ENCODE measurements around the gene ZNF778.
A peak's percentile ranks its signal among the peaks of the same experiment; 100 is the strongest.
"Not testable (repeated sequence)": the region's sequence is repeated elsewhere in the genome, so short reads cannot be mapped to it uniquely, and the experiment has no call there.

The ZNF778 gene

DNA sequence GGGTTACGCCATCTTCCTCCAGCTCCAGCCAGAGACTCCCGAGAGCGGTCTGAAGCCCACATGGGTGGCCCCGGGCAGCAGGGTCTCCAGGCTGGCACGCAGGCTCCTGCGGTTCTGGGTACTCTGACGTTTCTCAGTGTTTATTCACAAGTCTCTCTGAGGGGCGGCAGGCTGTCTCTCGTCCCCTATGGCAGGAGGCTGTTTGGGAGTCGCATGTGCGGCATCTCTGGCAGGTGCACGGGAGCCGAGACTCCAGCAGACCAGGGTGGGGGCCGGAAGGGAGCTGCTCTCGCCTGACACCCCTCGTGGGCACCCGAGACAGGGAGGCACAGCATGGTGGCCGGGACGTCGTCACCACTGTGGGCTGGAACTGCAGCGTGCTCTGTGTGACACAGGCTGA is 48.1 kb downstream of the ZNF778 start:
- TF ChIP-seq, protein P1, sequence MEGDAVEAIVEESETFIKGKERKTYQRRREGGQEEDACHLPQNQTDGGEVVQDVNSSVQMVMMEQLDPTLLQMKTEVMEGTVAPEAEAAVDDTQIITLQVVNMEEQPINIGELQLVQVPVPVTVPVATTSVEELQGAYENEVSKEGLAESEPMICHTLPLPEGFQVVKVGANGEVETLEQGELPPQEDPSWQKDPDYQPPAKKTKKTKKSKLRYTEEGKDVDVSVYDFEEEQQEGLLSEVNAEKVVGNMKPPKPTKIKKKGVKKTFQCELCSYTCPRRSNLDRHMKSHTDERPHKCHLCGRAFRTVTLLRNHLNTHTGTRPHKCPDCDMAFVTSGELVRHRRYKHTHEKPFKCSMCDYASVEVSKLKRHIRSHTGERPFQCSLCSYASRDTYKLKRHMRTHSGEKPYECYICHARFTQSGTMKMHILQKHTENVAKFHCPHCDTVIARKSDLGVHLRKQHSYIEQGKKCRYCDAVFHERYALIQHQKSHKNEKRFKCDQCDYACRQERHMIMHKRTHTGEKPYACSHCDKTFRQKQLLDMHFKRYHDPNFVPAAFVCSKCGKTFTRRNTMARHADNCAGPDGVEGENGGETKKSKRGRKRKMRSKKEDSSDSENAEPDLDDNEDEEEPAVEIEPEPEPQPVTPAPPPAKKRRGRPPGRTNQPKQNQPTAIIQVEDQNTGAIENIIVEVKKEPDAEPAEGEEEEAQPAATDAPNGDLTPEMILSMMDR (IDR thresholded peaks at IDR 0.05; ENCODE audit: low read depth, low read length) = no peak
- no peak for DNase-seq (ENCODE audit: low read depth in 2 of 2)
- H3K4me3 ChIP-seq (replicated peaks in 1 of 2; ENCODE audit: low read depth in 2 of 2, low read length in 2 of 2) = no peak overlapping the region

DNA sequence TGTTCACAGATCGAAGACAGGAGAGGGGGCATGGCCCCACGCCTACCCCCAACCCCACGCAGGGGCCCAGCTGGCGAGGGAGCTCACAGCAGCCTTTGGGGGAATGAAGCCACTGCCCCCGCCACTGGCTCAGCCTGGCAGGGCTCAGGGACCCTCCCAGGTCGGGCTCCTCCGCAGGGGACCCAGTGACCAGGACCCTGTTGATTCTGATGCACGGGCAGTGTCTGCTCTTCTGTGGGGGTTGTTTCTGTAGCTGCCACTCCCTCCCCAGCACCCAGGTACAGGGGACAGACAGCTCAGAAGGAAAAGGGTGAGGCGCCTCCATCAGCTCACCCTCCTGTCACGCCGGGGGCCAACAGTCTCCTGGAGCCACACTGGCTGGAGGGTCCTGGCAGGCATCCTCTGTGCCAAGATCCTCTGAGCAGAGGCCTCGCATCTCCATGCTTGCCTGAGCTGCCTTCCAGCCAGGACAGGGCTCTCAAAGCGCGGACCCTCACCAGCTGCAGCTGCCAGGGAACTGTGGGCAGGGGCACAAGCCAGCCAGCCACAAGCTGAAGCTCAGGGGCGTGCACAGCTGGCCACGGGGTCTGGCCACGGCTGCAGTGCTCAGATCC is 49.1 kb downstream of the ZNF778 start:
- TF ChIP-seq, protein P1 (IDR thresholded peaks at IDR 0.05; ENCODE audit: low read depth, low read length) = no peak
- no peak overlapping the region for H3K4me3 ChIP-seq (replicated peaks in 1 of 2; ENCODE audit: low read depth in 2 of 2, low read length in 2 of 2)
- no peak for DNase-seq (ENCODE audit: low read depth in 2 of 2)

DNA sequence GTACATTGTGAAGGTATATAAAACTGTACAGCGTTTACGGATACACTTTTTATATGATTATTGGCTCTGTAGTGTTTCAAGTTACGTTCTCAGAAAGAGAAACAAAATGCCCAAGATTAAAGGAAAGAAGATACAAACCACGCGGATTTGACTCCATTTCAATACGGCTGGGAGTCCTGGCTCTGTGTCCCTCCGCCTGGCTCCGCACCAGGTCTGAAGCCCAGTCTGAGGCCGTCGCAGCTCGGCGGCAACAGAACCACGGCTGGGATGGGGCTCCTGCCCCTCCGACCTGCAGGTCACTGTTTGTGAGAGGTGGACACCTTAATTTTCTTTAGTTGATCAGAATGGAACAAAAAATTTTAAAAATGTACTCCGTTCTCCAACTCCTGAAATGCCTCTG is 50.2 kb downstream of the ZNF778 start:
- not testable (repeated sequence) for DNase-seq (ENCODE audit: low read depth in 2 of 2); H3K4me3 ChIP-seq (replicated peaks in 1 of 2; ENCODE audit: low read depth in 2 of 2, low read length in 2 of 2)

DNA sequence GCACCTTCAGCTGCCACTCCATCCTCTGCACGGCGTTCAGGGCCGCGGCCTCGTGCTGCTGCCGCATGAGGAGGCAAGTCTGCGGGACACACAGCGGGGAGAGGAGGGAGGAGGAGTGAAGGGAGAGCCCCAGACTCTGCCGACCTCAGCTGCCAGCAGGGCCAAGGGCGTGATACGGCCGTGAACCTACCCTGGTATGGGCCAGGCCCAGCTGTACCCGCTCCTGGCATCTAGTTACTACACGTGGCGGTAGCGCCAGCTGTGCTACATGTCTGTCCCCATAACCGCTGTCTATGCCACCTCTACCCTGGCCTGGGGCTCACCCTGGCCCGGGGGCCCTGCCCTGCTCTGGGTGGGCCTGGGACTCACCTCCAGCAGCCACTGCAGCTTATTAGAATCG is 51.1 kb downstream of the ZNF778 start:
- DNase-seq (ENCODE audit: low read depth in 2 of 2) = no peak
- TF ChIP-seq, protein P1 (IDR thresholded peaks at IDR 0.05; ENCODE audit: low read depth, low read length) = no peak
- no peak overlapping the region for H3K4me3 ChIP-seq (replicated peaks in 1 of 2; ENCODE audit: low read depth in 2 of 2, low read length in 2 of 2)

DNA sequence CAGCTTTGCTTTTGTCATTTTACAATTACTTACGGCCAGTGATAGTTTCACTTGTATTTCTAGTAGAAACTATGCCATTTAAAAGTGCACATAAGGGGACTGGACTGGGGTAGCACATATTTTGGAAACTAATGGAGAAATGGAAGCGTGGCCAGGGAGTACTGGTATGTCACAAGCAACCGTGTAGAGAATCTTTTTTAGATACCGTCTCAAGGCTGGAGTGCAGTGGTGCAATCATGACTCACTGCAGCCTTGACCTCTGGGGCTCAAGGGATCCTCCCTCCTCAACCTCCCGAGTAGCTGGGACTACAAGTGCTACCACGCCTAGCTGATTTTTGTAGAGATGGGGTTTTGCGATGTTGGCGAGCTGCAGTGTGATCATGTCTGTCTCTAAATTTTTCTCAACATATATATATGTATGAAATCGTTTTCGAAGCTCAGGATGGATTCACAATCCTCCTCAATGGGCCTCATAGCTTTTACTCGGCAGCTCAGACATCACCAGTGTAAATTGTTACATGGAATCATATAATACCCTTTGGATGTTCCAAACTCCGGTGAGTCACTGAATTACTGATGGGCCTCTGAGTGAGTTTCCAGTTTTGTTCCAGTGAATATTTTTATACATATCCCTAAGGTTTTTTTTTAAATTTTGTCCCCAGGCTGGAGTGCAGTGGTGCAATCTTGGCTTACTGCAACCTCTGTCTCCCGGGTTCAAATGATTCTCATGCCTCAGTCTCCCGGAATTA is 51.7 kb downstream of the ZNF778 start:
- TF ChIP-seq, protein P1 (IDR thresholded peaks at IDR 0.05; ENCODE audit: low read depth, low read length) = no peak
- H3K4me3 ChIP-seq (replicated peaks in 1 of 2; ENCODE audit: low read depth in 2 of 2, low read length in 2 of 2) = no peak overlapping the region
- DNase-seq (ENCODE audit: low read depth in 2 of 2) = peak; percentile 70 to 86

DNA sequence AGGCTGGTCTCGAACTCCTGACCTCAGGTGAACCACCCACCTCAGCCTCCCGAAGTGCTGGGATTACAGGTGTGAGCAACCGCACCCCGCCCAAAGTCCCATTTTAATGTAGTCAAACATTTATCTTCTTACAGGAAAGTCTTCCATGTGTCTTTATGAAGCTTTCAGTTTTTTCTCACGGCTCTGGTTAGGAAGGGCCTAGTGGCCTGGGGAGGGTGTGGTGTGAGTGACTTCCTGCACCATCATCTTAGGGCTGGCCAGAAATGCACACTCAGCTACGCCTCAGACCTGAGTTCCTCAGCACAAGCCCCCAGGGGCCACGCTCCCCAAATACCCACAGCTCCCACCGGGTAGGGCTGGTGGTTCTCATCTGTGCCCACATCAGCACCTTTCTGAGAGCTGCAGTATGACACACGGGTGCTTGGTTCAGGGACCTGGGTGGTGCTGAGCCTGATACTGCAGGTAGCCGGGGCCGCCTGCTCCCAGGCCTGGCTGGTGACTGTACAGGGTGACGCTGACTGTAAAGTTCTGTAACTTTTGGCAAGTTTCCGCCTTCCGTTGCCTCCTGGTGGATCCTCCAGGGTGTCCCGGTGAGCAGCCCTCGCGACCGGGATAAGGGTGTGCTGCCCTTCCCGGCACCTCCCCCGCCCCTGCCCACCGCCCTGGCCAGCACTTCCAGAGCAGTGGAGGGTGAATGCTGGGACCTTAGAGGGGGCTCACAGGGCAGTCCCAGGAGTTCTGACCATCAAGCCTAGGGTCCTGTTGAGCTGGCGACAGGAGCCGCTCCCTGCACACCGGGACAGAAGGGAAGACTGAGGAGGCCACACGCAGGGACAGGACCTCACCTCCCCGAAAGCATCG is 52.5 kb downstream of the ZNF778 start:
- no peak overlapping the region for H3K4me3 ChIP-seq (replicated peaks in 1 of 2; ENCODE audit: low read depth in 2 of 2, low read length in 2 of 2)
- peak in 1 of 2 donors; percentile 22 for DNase-seq (ENCODE audit: low read depth in 2 of 2)
- TF ChIP-seq, protein P1 (IDR thresholded peaks at IDR 0.05; ENCODE audit: low read depth, low read length) = no peak

All from cardiac fibroblast (primary cell).